LNCaP clone FGC (cell line): ENCODE data around the gene ADGRD1.

Source experiments
- DNase-seq: peaks from one replicate; pipeline ENCODE4 v3.0.0-alpha.2; 2011; ENCODE audit warnings: low read depth
- H3K4me3 ChIP-seq: 2 replicates; pipeline ENCODE4 v1.5.1; 2011; ENCODE audit warnings: mild to moderate bottlenecking, low read depth, low read length, control low read depth
- TF ChIP-seq, protein P1 (sequence below): IDR thresholded peaks from 2 replicates; pipeline ENCODE4 v1.5.1; 2012; ENCODE audit warnings: mild to moderate bottlenecking; ENCODE audit not compliant: control insufficient read depth, insufficient read depth; ENCODE audit errors: extremely low read depth

Gene ADGRD1

GRCh38 chr12:131089531-131090273 lies 136.0 kb downstream of the ADGRD1 start:
- TF ChIP-seq, protein P1, sequence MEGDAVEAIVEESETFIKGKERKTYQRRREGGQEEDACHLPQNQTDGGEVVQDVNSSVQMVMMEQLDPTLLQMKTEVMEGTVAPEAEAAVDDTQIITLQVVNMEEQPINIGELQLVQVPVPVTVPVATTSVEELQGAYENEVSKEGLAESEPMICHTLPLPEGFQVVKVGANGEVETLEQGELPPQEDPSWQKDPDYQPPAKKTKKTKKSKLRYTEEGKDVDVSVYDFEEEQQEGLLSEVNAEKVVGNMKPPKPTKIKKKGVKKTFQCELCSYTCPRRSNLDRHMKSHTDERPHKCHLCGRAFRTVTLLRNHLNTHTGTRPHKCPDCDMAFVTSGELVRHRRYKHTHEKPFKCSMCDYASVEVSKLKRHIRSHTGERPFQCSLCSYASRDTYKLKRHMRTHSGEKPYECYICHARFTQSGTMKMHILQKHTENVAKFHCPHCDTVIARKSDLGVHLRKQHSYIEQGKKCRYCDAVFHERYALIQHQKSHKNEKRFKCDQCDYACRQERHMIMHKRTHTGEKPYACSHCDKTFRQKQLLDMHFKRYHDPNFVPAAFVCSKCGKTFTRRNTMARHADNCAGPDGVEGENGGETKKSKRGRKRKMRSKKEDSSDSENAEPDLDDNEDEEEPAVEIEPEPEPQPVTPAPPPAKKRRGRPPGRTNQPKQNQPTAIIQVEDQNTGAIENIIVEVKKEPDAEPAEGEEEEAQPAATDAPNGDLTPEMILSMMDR, result no peak
- H3K4me3 ChIP-seq, result no peak overlapping the region
- DNase-seq, result no peak

DNA sequence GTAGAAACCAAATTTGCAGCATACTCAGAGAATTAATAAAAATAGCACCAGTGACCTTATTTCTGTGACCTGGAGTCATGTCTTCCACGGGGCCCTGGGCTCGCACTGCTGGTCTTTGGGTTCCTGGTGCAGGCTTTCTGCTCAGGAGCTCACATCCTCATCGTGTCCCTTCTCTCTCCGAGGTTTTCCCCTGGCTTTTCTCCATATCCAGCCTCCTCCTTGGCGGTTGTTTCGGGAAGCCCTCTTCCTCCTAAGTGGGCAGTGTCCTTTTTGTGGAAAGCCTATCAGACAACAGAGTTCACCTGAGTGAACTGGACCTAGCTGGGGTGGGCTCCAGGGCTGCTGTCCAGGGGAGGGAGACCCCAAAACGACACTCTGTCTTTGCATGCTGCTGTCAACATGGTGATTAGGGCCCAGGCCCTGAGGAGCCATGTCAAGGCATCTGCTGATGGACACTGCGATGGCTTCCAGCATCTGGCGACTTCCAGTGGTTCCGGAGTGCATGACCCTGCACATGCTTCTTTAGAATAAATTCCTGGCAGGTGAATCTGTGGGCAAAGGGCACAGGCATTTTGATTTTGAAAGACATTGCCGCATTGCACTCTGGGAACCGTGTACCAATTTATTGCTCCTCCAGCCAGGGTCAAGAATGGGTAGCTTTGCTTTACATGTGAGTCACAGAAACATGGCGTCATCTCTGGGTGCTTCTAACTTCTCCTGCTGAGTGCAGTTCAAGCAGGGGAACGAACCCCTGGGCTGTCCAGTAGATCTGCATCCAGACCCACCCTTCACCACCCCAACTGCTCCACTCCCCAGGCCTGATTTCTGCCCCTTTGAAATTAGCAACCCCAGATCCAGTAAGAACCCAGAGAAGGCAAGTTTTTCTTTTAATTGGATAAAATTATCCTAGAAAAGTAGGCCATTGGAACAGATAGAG lies 136.8 kb downstream of the ADGRD1 start:
- TF ChIP-seq, protein P1, result no peak
- no peak for DNase-seq
- H3K4me3 ChIP-seq, result no peak overlapping the region

DNA sequence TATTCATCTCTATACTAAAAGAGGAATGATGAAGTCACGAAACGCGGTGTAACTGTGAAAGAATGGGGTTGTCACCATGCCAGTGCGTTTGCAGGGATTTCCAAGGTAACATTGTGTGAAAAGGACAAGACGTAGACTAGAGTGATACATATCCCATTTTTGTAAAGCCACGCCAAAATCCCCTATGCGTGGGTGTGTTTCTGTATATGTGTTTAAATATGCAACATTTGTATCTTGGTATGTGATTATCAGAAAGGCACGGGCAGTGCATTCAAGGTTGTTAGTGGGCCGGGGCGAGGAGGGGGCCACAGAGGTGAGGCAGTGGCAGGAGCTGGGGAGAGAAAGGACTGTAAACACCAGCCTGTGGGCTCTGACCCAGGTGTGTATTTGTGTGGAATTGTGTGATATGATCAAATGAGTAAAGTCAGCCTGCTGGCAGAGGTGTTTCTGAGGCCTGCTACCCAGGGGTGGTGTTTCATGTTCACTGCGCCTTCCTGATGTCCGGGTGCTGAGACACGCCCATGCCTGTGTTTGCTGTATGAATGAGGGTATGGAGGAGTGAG lies 137.8 kb downstream of the ADGRD1 start:
- no peak overlapping the region for H3K4me3 ChIP-seq
- DNase-seq, result no peak
- TF ChIP-seq, protein P1, result no peak

GRCh38 chr12:131091976-131092691 lies 138.4 kb downstream of the ADGRD1 start:
- TF ChIP-seq, protein P1, result no peak
- H3K4me3 ChIP-seq, result no peak overlapping the region
- DNase-seq, result no peak

GRCh38 chr12:131092901-131093603 lies 139.3 kb downstream of the ADGRD1 start:
- no peak for DNase-seq
- TF ChIP-seq, protein P1, result no peak
- no peak overlapping the region for H3K4me3 ChIP-seq

DNA sequence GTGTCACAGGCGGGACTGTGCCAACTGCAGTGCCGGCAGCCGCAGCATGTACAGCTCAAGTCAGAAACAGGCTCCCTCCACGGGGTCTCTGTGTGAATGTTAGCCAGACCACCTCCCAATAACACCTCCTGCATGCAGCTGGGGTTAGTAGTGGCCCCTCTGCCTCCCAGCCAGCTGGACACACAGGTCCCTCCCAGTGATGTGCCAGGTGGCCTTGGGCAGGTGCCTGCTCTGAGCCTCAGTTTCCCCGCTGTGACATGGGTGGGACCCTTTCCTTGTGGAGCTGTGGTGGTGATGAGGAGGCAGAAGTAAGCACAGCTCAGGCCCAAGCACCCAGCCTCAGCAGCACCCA lies 139.9 kb downstream of the ADGRD1 start:
- TF ChIP-seq, protein P1, result no peak
- no peak for DNase-seq
- no peak overlapping the region for H3K4me3 ChIP-seq
